GM12878 (cell line): Measurements from ENCODE around the gene HUWE1. TPM values are rescaled to one million over a fixed set of nuclear protein-coding genes. Genes with fewer than 3 reads are reported as not detected.

ENCODE experiments used
- ATAC-seq: fragments of 200-7000 bp; cut with Tn5 transposase; 3 replicates; pipeline ENCODE4 v1.9.1; 2020; ENCODE audit warnings: mild to moderate bottlenecking, moderate library complexity
- BruUV-seq: library from RNA; stranded (reverse); fragments of 400-500 nt; replicated peaks from 2 replicates; lab custom pipeline; 2021; lab: Mats Ljungman, UMichigan
- CTCF ChIA-PET: fragments of 300-600 bp; sonication (Branson Sonifier 250); formaldehyde crosslinking; extraction: SDS; loops from one replicate; lab custom pipeline; 2021; ENCODE audit warnings: inconsistent platforms; lab: Yijun Ruan, JAX
- POLR2A ChIA-PET: fragments of 350-600 bp; formaldehyde crosslinking; extraction: SDS; loops from one replicate; lab custom pipeline; 2021; ENCODE audit warnings: inconsistent platforms; lab: Charles Lee
- RAD21 ChIA-PET: fragments of 300-600 bp; sonication (Branson Sonifier 250); formaldehyde crosslinking; loops from one replicate; lab custom pipeline; 2023; ENCODE audit warnings: antibody characterized with exemption; ENCODE audit not compliant: unreplicated experiment; lab: Charles Lee
- SMC1A ChIA-PET: fragments of 300-600 bp; sonication (Branson Sonifier 250); formaldehyde crosslinking; loops from one replicate; lab custom pipeline; 2023; ENCODE audit not compliant: unreplicated experiment, uncharacterized antibody; lab: Charles Lee
- DNase-seq: peaks from one replicate; pipeline ENCODE4 v3.0.0-alpha.2; 2011; ENCODE audit warnings: low read depth, low spot score
- FAIRE-seq: peaks from 3 replicates; lab custom pipeline; 2011; peaks lifted over from hg19 to GRCh38; lab: Jason Lieb, UNC
- H2AFZ ChIP-seq: 2 replicates; pipeline ENCODE4 v1.6.0; 2011; ENCODE audit warnings: low read depth, low read length, control low read depth; ENCODE audit not compliant: control insufficient read depth
- H3K27ac ChIP-seq: 2 replicates; pipeline ENCODE4 v1.5.1; 2011; ENCODE audit warnings: control low read depth; ENCODE audit not compliant: control insufficient read depth, insufficient read depth
- H3K27me3 ChIP-seq, 2 experiments: replicated peaks in 1 of 2; 2 replicates each; pipeline versions ENCODE4 v1.6.0 to v1.6.1; 2011; ENCODE audit warnings: low read length in 1 of 2; ENCODE audit not compliant: control insufficient read depth in 2 of 2, insufficient read depth in 2 of 2
- H3K36me3 ChIP-seq, 2 experiments: 2 replicates each; pipeline ENCODE4 v1.5.1; 2011; ENCODE audit warnings: low read length in 1 of 2; ENCODE audit not compliant: control insufficient read depth in 2 of 2, insufficient read depth in 2 of 2
- H3K4me1 ChIP-seq: 2 replicates; pipeline ENCODE4 v1.6.1; 2011; ENCODE audit warnings: mild to moderate bottlenecking, low read length, moderate library complexity, mixed read lengths; ENCODE audit not compliant: control insufficient read depth, insufficient read depth
- H3K4me2 ChIP-seq: 2 replicates; pipeline ENCODE4 v1.6.0; 2011; ENCODE audit warnings: control low read depth; ENCODE audit not compliant: control insufficient read depth, insufficient read depth
- H3K4me3 ChIP-seq: fragments of 200-600 bp; sonication (generic); 2 replicates; pipeline ENCODE4 v1.5.1; 2016
- H3K79me2 ChIP-seq: 2 replicates; pipeline ENCODE4 v1.6.0; 2011; ENCODE audit warnings: low read length; ENCODE audit not compliant: control insufficient read depth, insufficient read depth
- H3K9ac ChIP-seq: 2 replicates; pipeline ENCODE4 v1.8.0; 2011; ENCODE audit warnings: low read length, control low read depth, mixed read lengths; ENCODE audit not compliant: control insufficient read depth, insufficient read depth
- H3K9me3 ChIP-seq: replicated peaks from 3 replicates; pipeline ENCODE4 v1.5.1; 2011; ENCODE audit warnings: mild to moderate bottlenecking, low read length; ENCODE audit not compliant: control insufficient read depth, insufficient read depth
- H4K20me1 ChIP-seq: 2 replicates; pipeline ENCODE4 v1.6.0; 2011; ENCODE audit not compliant: control insufficient read depth, insufficient read depth
- ATF2 ChIP-seq: IDR thresholded peaks from 2 replicates; pipeline ENCODE4 v1.6.1; 2012; ENCODE audit warnings: low read length, inconsistent platforms
- BMI1 ChIP-seq: fragments of 450-650 bp; IDR thresholded peaks from 2 replicates; pipeline ENCODE4 v1.6.1; 2016; ENCODE audit warnings: mild to moderate bottlenecking, moderate library complexity, borderline replicate concordance
- BRCA1 ChIP-seq: IDR thresholded peaks from 2 replicates; pipeline ENCODE4 v1.6.1; 2011; ENCODE audit warnings: low read depth, low read length, improper control_type of control experiment
- CREM ChIP-seq: IDR thresholded peaks from 2 replicates; pipeline ENCODE4 v1.6.1; 2014; ENCODE audit warnings: antibody characterized with exemption, low read depth
- E2F4 ChIP-seq: IDR thresholded peaks from 2 replicates; pipeline ENCODE4 v1.6.1; 2012; ENCODE audit warnings: low read depth, low read length, improper control_type of control experiment
- HDAC2 ChIP-seq: fragments of 200-600 bp; sonication (generic); IDR thresholded peaks from 2 replicates; pipeline ENCODE4 v1.6.1; 2017
- MLLT1 ChIP-seq: fragments of 450-650 bp; IDR thresholded peaks from 2 replicates; pipeline ENCODE4 v1.6.1; 2016; ENCODE audit warnings: mild to moderate bottlenecking
- NKRF ChIP-seq: fragments of 450-650 bp; conservative IDR thresholded peaks from 2 replicates; pipeline ENCODE4 v1.6.1; 2017; ENCODE audit warnings: mild to moderate bottlenecking, moderate library complexity
- PAX8 ChIP-seq: fragments of 450-650 bp; IDR thresholded peaks from 2 replicates; pipeline ENCODE4 v1.6.1; 2017; ENCODE audit warnings: mild to moderate bottlenecking, moderate library complexity
- RELA ChIP-seq: fragments of 450-650 bp; IDR thresholded peaks from 2 replicates; pipeline ENCODE4 v1.8.0; 2014; ENCODE audit warnings: borderline replicate concordance; ENCODE audit not compliant: partially characterized antibody
- SRF ChIP-seq, 2 experiments: IDR thresholded peaks; 2 replicates each; pipeline ENCODE4 v1.6.1; 2011; ENCODE audit warnings: low read depth in 2 of 2, low read length in 2 of 2, mild to moderate bottlenecking in 1 of 2, moderate library complexity in 1 of 2
- SUPT20H ChIP-seq: IDR thresholded peaks from 2 replicates; pipeline ENCODE4 v1.6.1; 2011; ENCODE audit warnings: low read depth, mild to moderate bottlenecking, low read length, moderate library complexity, borderline replicate concordance; ENCODE audit not compliant: control insufficient read depth
- WRNIP1 ChIP-seq: IDR thresholded peaks from 2 replicates; pipeline ENCODE4 v1.6.1; 2011; ENCODE audit warnings: low read depth, low read length, improper control_type of control experiment, borderline replicate concordance
- ZBTB11 ChIP-seq: fragments of 450-650 bp; formaldehyde crosslinking; IDR thresholded peaks from 2 replicates; pipeline ENCODE4 v1.5.0; 2022; ENCODE audit warnings: mild to moderate bottlenecking, missing genetic modification characterization
- WGBS: methylation state at CpG from one replicate; pipeline ENCODE4 v1.1.6; 2016; ENCODE audit warnings: low lambda C conversion rate; ENCODE audit not compliant: insufficient replicate concordance, insufficient coverage; ENCODE audit errors: missing lambda C conversion rate; 5-methylcytosine and 5-hydroxymethylcytosine counted together
- in situ Hi-C: fragments of 300-500 bp; cut with MboI; formaldehyde crosslinking; loops from 9 replicates; pipeline ENCODE4 v1.14.3; 2018; ENCODE audit warnings: mixed read lengths
- intact Hi-C: fragments of 100-400 bp; cut with micrococcal nuclease; formaldehyde crosslinking; loops from one replicate; pipeline ENCODE4 v1.14.2; 2022; ENCODE audit not compliant: unreplicated experiment
- polyA plus RNA-seq, 11 experiments: library from polyadenylated mRNA; depleted of rRNA in 4 of 11; unstranded in 6 of 11; stranded (reverse) in 5 of 11; fragments of >200 nt; fragmentation: Nextera tagmentation in 4 of 11; fragmentation: Illumina TruSeq in 1 of 11; extraction: Ambion mirVana in 4 of 11; extraction: Trizol in 1 of 11; gene quantifications; 1 replicate in 1 of 11; 2 replicates in 10 of 11; pipeline versions ENCODE4 v1.2.1 to v1.2.3, GENCODE V29; 2011 to 2016; ENCODE audit warnings: inconsistent platforms in 2 of 11, missing spikeins in 2 of 11, low read depth in 1 of 11
- total RNA-seq, 4 experiments: library from RNA; depleted of rRNA in 3 of 4; stranded (reverse); fragments of >200 nt in 3 of 4; fragmentation: Illumina TruSeq in 1 of 4; extraction: Trizol in 1 of 4; gene quantifications; 2 replicates each; pipeline versions ENCODE4 v1.2.1 to v1.2.3, GENCODE V29; 2013 to 2021

The HUWE1 gene
- total and polyA plus RNA-seq, 10 of the 15 experiments (the other 5 are each of a cell fraction or from before 2014, with no cell fraction given) = 35.9 to 280 (median 100) TPM

- no peak overlapping the region for H3K27ac ChIP-seq
- no peaks in the 10 kb centered on the region for H3K36me3 ChIP-seq
- FAIRE-seq = no peak
- H3K9ac ChIP-seq = no peak overlapping the region
- POLR2A ChIA-PET = interaction anchor here (8.7 kb wide), 1 partner anchor 27 kb away, joined by 133 read pairs; the partner anchor contains the start of gene HUWE1
- BruUV-seq = no TSS peak
- H2AFZ ChIP-seq = no peak overlapping the region
- H3K4me2 ChIP-seq = no peak overlapping the region
- H3K79me2 ChIP-seq = peaks cover 19% of the 10 kb centered on the region
- RAD21 ChIA-PET = interaction anchor here (1.2 to 1.5 kb wide), 3 partner anchors 9 to 42 kb away, joined by 3 to 7 read pairs (median 3); partner anchors contain the start of gene HUWE1
- H4K20me1 ChIP-seq = no peaks in the 10 kb centered on the region
- in situ Hi-C loops = no loop called here
- no peak for DNase-seq
- CTCF ChIA-PET = interaction anchor here (1.3 to 1.5 kb wide), 2 partner anchors 16 to 27 kb away, joined by 3 read pairs; no protein-coding TSS in a partner anchor
- SMC1A ChIA-PET = interaction anchor here (1.6 to 7.6 kb wide), 3 partner anchors 6 to 33 kb away, joined by 4 to 75 read pairs (median 63); partner anchors contain the start of gene HUWE1
- H3K9me3 ChIP-seq = no peaks in the 10 kb centered on the region; the same call in 2 of the 3 replicates
- WGBS = 98% methylated on average over 6 of the region's 6 CpGs
- H3K27me3 ChIP-seq = no peaks in the 10 kb centered on the region
- no peak overlapping the region for H3K4me3 ChIP-seq
- peaks cover 4% of the 10 kb centered on the region; the same call in 1 of the 2 replicates for H3K4me1 ChIP-seq
- intact Hi-C loops = no loop called here
- ATAC-seq = no peak
- no peak for TF ChIP-seq HDAC2
- no peak for TF ChIP-seq E2F4
- TF ChIP-seq CREM = no peak
- no peak for TF ChIP-seq BRCA1
- no peak for TF ChIP-seq RELA
- TF ChIP-seq ZBTB11 (CRISPR knock-in tag) = no peak
- TF ChIP-seq SUPT20H = no peak
- no peak for TF ChIP-seq PAX8
- no peak for TF ChIP-seq ATF2
- TF ChIP-seq SRF (IDR thresholded peaks at IDR 0.05; ENCODE audit: low read depth in 2 of 2, low read length in 2 of 2) = no peak
- TF ChIP-seq BMI1 = no peak
- TF ChIP-seq NKRF = no peak
- TF ChIP-seq MLLT1 = no peak
- no peak for TF ChIP-seq WRNIP1
Observed at GRCh38 chrX:53711436-53711835, 24.9 kb upstream of the HUWE1 start.
